Endodermal cell (in vitro differentiated cells): Measurements from ENCODE around the gene TMEM158. TPM values are rescaled to one million over a fixed set of nuclear protein-coding genes. Genes with fewer than 3 reads are reported as not detected.

Experiments
- DNase-seq: peaks from one replicate; pipeline ENCODE4 v3.0.0-alpha.2; 2017
- H3K27ac ChIP-seq: 2 replicates; pipeline ENCODE4 v1.5.1; 2013; ENCODE audit warnings: mild to moderate bottlenecking, low read depth, low read length, moderate library complexity
- H3K27me3 ChIP-seq: 2 replicates; pipeline ENCODE4 v1.6.1; 2013; ENCODE audit warnings: mild to moderate bottlenecking, low read length, moderate library complexity; ENCODE audit not compliant: insufficient read depth, control insufficient read depth, poor library complexity, severe bottlenecking
- H3K36me3 ChIP-seq: 2 replicates; pipeline ENCODE4 v1.7.0; 2013; ENCODE audit warnings: mild to moderate bottlenecking, low read length, moderate library complexity; ENCODE audit not compliant: control insufficient read depth, insufficient read depth
- H3K4me1 ChIP-seq: one replicate; pipeline ENCODE4 v1.7.0; 2013; ENCODE audit warnings: low read length; ENCODE audit not compliant: control insufficient read depth, insufficient read depth
- H3K4me3 ChIP-seq: 2 replicates; pipeline ENCODE4 v1.5.1; 2013; ENCODE audit warnings: mild to moderate bottlenecking, low read length, moderate library complexity
- H3K9ac ChIP-seq: 2 replicates; pipeline ENCODE4 v1.6.1; 2013; ENCODE audit warnings: mild to moderate bottlenecking, low read length, moderate library complexity; ENCODE audit not compliant: poor library complexity, severe bottlenecking; ENCODE audit errors: extremely low read depth
- H3K9me3 ChIP-seq: 2 replicates; pipeline ENCODE4 v1.6.1; 2013; ENCODE audit warnings: mild to moderate bottlenecking, low read length, moderate library complexity; ENCODE audit not compliant: control insufficient read depth
- H3K27ac Mint-ChIP-seq: 2 replicates; pipeline ENCODE4 v1.8.0; 2020; ENCODE audit warnings: mixed read lengths
- H3K27me3 Mint-ChIP-seq: 2 replicates; pipeline ENCODE4 v1.8.0; 2021; ENCODE audit warnings: mild to moderate bottlenecking, mixed read lengths; ENCODE audit not compliant: insufficient read depth
- H3K36me3 Mint-ChIP-seq: 2 replicates; pipeline ENCODE4 v1.8.0; 2020; ENCODE audit warnings: low read depth, mixed read lengths
- H3K4me1 Mint-ChIP-seq: 2 replicates; pipeline ENCODE4 v1.8.0; 2020; ENCODE audit warnings: mixed read lengths
- H3K4me3 Mint-ChIP-seq: 2 replicates; pipeline ENCODE4 v1.8.0; 2020; ENCODE audit warnings: mild to moderate bottlenecking, moderate library complexity, mixed read lengths
- H3K9me3 Mint-ChIP-seq: 2 replicates; pipeline ENCODE4 v1.8.0; 2020; ENCODE audit warnings: mild to moderate bottlenecking, mixed read lengths
- WGBS, 2 experiments: methylation state at CpG; one replicate each; pipeline versions ENCODE4 v1.1.5 to v1.1.7; 2013; ENCODE audit warnings: missing lambda C conversion rate in 2 of 2, mixed read lengths in 1 of 2; ENCODE audit not compliant: insufficient coverage in 1 of 2, insufficient read length in 1 of 2; 5-methylcytosine and 5-hydroxymethylcytosine counted together
- total RNA-seq, 2 donors: library from RNA; stranded (reverse); fragmentation: NEBNext Ultra II Directional in 1 of 2; extraction: Animal tissue kit (Norgen Biotek cat#: 25700) in 1 of 2; gene quantifications; 2 replicates in 1 of 2; 3 replicates in 1 of 2; pipeline ENCODE4 v1.2.1, GENCODE V29; 2021
- TF ChIP-seq, protein P1 (sequence below): fragments of 200-600 bp; sonication (generic); conservative IDR thresholded peaks from 2 replicates; pipeline ENCODE4 v1.5.0; 2021; ENCODE audit warnings: antibody characterized with exemption, mild to moderate bottlenecking

The TMEM158 gene
- total RNA-seq, 2 donors from 2014 or later: 0.31 to 5.5 TPM

DNA sequence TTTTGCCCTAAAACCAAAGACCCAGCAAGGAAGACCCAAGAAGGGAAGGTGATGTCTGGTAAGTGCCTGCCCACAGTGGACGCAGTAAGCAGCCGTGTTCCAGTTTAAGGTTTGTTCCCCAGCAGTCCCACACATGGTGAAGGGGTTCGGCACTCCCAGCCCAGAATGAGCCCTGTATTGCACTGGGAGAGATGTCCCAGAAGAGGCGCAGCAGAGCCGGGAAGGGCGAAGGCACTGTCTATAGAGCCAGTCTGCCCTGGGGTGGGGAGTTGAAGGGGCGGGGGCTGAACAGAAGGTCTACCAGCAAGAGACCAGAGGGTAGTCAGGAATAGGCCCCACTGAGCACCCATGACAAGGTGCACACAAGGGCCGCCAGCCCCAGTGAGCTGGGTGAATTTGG, 6.4 kb downstream of the TMEM158 start:
- no peak overlapping the region for H3K27ac Mint-ChIP-seq
- H3K9ac ChIP-seq: no peak overlapping the region
- no peak overlapping the region for H3K27ac ChIP-seq
- no peaks in the 10 kb centered on the region for H3K36me3 ChIP-seq
- H3K9me3 Mint-ChIP-seq: no peaks in the 10 kb centered on the region
- H3K4me1 ChIP-seq: no peaks in the 10 kb centered on the region
- 94 to 97% methylated on average over 4 to 8 of the region's 8 CpGs for WGBS, 2 experiments
- peaks cover 8% of the 10 kb centered on the region for H3K4me1 Mint-ChIP-seq
- peaks cover 30% of the 10 kb centered on the region for H3K27me3 ChIP-seq
- peak; percentile 53 for DNase-seq
- no peaks in the 10 kb centered on the region for H3K36me3 Mint-ChIP-seq
- no peak overlapping the region for H3K4me3 ChIP-seq
- no peak overlapping the region for H3K4me3 Mint-ChIP-seq
- TF ChIP-seq, protein P1, sequence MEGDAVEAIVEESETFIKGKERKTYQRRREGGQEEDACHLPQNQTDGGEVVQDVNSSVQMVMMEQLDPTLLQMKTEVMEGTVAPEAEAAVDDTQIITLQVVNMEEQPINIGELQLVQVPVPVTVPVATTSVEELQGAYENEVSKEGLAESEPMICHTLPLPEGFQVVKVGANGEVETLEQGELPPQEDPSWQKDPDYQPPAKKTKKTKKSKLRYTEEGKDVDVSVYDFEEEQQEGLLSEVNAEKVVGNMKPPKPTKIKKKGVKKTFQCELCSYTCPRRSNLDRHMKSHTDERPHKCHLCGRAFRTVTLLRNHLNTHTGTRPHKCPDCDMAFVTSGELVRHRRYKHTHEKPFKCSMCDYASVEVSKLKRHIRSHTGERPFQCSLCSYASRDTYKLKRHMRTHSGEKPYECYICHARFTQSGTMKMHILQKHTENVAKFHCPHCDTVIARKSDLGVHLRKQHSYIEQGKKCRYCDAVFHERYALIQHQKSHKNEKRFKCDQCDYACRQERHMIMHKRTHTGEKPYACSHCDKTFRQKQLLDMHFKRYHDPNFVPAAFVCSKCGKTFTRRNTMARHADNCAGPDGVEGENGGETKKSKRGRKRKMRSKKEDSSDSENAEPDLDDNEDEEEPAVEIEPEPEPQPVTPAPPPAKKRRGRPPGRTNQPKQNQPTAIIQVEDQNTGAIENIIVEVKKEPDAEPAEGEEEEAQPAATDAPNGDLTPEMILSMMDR: no peak
- no peaks in the 10 kb centered on the region for H3K9me3 ChIP-seq
- H3K27me3 Mint-ChIP-seq: peaks cover 57% of the 10 kb centered on the region

DNA sequence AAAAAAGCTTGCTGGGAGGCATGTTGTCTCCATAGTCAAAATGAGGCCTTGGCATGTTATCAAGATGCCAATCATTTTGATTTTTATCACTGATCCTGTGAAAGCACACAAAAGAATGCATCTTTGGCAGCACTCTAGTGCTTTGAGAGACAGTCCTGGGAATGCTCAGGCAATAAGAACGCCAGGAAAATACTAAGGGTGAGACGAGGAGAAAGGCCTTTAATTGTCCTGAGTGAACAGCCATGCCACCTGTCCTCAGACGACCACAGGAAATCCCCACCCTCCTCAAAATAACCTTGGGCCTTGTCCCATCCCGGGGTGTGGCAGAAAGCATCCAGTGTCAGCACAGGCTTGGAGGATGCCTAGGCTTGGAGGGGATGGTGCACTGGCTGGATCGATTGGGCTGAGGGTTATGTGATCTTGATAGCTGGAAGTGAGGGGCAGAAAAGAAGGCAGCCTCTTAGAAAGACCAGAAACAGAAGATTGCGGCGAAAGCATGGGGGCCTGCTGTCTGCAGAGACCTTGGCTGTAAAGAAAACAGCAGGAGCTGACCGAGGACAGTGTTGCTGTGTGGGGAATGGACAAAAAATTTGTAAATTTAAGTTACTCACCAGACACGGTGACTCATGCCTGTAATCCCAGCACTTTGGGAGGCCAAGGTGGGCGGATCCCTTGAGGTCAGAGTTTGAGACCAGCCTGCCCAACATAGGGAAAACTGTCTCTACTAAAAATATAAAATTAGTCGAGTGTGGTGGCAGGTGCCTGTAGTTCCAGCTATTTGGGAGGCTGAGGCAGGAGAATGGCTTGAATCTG, 7.3 kb downstream of the TMEM158 start:
- 79 to 87% methylated on average over 7 to 11 of the region's 11 CpGs for WGBS, 2 experiments
- DNase-seq: no peak
- H3K27ac ChIP-seq: no peak overlapping the region

DNA sequence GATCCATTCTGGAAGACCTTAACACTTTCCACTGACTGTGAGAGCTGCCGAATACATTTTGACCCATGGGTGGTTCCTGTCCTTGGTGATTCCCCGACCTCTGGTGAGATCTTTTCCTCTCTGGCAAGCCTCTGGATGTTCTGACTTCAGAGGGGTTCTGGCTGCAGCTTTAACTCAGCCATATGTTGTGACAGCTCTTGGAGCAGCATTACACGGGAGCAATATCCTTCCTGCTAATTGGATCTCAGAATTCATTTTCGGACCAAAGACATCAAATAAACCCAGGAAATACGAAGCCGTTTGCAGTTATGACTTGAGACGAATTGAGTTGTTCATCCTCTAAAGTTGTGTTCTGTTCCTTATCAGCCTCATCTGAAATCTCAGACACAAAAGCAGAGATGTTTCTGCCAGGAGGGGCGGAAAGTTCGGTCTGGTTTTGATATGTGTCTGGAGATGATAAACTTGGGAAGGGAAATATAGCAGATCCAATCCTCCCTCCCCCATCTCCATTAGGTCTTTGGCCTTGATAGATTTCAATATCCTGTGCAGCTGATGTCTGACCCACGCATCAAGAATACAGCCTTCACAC, 10.0 kb downstream of the TMEM158 start:
- Mint-ChIP-seq H3K4me3 (no peak overlapping the region), H3K27me3 (peaks cover 34% of the 10 kb centered on the region), H3K9me3 (no peaks in the 10 kb centered on the region), H3K4me1 (peaks cover 4% of the 10 kb centered on the region), H3K36me3 (no peaks in the 10 kb centered on the region), H3K27ac (no peak overlapping the region)
- WGBS, 2 experiments: 90 to 94% methylated on average over 7 to 8 of the region's 10 CpGs
- H3K9ac ChIP-seq: no peak overlapping the region
- H3K27ac ChIP-seq: no peak overlapping the region
- no peak for DNase-seq
- no peaks in the 10 kb centered on the region for H3K36me3 ChIP-seq
- no peak overlapping the region for H3K4me3 ChIP-seq
- H3K4me1 ChIP-seq: no peaks in the 10 kb centered on the region
- no peaks in the 10 kb centered on the region for H3K9me3 ChIP-seq
- TF ChIP-seq, protein P1: no peak
- no peaks in the 10 kb centered on the region for H3K27me3 ChIP-seq

More for the DNA sequence above, 7.3 kb downstream of the TMEM158 start:
- no peaks in the 10 kb centered on the region for H3K36me3 ChIP-seq
- Mint-ChIP-seq H3K9me3 (no peaks in the 10 kb centered on the region), H3K27me3 (peaks cover 51% of the 10 kb centered on the region), H3K27ac (no peak overlapping the region), H3K4me1 (peaks cover 4% of the 10 kb centered on the region), H3K36me3 (no peaks in the 10 kb centered on the region), H3K4me3 (no peak overlapping the region)
- H3K4me3 ChIP-seq: no peak overlapping the region
- no peaks in the 10 kb centered on the region for H3K9me3 ChIP-seq
- TF ChIP-seq, protein P1: no peak
- H3K4me1 ChIP-seq: no peaks in the 10 kb centered on the region
- peaks cover 21% of the 10 kb centered on the region for H3K27me3 ChIP-seq
- H3K9ac ChIP-seq: no peak overlapping the region
